IMR-90 (cell line): ENCODE data around the gene TNS3.

Source experiments
- CEBPB ChIP-seq: IDR thresholded peaks from 2 replicates; pipeline ENCODE4 v1.6.1; 2012; ENCODE audit warnings: low read depth, low read length, improper control_type of control experiment
- MAFK ChIP-seq: IDR thresholded peaks from 2 replicates; pipeline ENCODE4 v1.6.1; 2012; ENCODE audit warnings: low read depth, low read length, improper control_type of control experiment
- POLR2A ChIP-seq: IDR thresholded peaks from 2 replicates; pipeline ENCODE4 v1.6.1; 2012; ENCODE audit warnings: mild to moderate bottlenecking, low read depth, low read length
- RAD21 ChIP-seq: IDR thresholded peaks from 2 replicates; pipeline ENCODE4 v1.6.1; 2012; ENCODE audit warnings: low read length, improper control_type of control experiment
- TF ChIP-seq, protein P1 (sequence below): conservative IDR thresholded peaks from 2 replicates; pipeline ENCODE4 v1.5.1; 2012; ENCODE audit warnings: mild to moderate bottlenecking, low read depth, low read length, improper control_type of control experiment

DNA sequence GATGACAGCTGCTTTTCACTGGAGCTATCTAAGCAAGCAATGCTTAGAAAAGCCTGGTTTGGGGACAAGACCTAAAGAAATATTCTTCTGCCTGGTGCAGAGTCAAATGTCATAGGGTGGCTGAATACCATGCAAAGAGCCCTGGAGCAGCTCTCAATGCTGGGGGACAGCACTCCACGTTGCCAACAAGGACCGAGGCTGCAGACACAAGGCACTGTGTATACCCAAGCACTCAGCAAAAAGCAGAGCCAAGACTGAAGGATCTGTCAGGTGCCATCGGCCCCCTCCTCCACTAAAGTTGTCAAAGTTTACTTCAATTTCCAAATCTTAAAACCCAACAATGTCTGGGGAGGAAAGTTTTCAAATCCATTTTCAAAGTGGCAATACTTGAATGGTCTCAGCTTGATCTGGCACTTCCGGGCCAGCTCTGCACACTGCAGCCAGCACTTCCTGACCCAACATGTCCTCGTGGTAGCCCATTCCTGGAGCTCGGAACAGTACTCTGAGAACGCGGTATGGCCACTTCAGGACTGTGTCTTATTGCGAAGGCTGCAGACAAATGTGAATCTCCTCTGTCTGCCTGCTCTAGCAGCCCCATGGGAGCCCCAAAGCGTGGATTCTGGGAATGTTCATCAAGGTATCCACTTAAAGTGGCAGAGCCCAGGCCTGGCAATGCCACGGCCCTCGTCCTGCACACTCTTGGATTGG lies 191.8 kb downstream of the TNS3 start:
- TF ChIP-seq, protein P1, sequence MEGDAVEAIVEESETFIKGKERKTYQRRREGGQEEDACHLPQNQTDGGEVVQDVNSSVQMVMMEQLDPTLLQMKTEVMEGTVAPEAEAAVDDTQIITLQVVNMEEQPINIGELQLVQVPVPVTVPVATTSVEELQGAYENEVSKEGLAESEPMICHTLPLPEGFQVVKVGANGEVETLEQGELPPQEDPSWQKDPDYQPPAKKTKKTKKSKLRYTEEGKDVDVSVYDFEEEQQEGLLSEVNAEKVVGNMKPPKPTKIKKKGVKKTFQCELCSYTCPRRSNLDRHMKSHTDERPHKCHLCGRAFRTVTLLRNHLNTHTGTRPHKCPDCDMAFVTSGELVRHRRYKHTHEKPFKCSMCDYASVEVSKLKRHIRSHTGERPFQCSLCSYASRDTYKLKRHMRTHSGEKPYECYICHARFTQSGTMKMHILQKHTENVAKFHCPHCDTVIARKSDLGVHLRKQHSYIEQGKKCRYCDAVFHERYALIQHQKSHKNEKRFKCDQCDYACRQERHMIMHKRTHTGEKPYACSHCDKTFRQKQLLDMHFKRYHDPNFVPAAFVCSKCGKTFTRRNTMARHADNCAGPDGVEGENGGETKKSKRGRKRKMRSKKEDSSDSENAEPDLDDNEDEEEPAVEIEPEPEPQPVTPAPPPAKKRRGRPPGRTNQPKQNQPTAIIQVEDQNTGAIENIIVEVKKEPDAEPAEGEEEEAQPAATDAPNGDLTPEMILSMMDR, result no peak
- TF ChIP-seq MAFK (no peak), CEBPB (no peak), POLR2A (no peak), RAD21 (no peak)
